HG02885 (cell line): ENCODE results near the gene ANKMY1.
A peak's percentile ranks its signal among the peaks of the same experiment; 100 is the strongest.
"Not testable (repeated sequence)": the region's sequence is repeated elsewhere in the genome, so short reads cannot be mapped to it uniquely, and the experiment has no call there.

Experiments
- ATAC-seq: cut with Tn5 transposase; IDR thresholded peaks from one replicate; pipeline ENCODE4 v1.9.1; 2021; ENCODE audit warnings: mild to moderate bottlenecking; ENCODE audit not compliant: unreplicated experiment, poor library complexity

ANKMY1 gene

DNA sequence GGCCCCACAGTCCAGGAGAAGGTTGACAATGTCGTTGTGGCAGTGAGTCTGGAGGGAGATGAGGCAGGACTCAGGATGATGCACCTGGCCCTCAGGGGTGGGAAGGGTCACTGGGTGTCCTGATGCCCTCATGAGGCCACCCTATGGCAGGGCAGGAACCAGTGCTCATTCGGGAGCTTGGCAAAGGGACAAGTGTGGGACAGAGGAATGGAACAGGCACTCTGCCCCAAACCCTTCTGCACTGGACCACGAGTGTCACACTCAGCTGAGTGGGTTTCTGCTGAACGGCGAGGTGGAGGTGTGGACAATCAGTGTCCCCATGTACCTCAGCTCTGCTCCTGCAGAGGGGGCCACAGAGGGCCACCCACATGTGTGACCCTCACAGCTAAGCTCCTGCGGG lies 32.0 kb downstream of the ANKMY1 start:
- ATAC-seq, result no peak

GRCh38 chr2:240524963-240525718 lies 32.6 kb downstream of the ANKMY1 start:
- no peak for ATAC-seq

DNA sequence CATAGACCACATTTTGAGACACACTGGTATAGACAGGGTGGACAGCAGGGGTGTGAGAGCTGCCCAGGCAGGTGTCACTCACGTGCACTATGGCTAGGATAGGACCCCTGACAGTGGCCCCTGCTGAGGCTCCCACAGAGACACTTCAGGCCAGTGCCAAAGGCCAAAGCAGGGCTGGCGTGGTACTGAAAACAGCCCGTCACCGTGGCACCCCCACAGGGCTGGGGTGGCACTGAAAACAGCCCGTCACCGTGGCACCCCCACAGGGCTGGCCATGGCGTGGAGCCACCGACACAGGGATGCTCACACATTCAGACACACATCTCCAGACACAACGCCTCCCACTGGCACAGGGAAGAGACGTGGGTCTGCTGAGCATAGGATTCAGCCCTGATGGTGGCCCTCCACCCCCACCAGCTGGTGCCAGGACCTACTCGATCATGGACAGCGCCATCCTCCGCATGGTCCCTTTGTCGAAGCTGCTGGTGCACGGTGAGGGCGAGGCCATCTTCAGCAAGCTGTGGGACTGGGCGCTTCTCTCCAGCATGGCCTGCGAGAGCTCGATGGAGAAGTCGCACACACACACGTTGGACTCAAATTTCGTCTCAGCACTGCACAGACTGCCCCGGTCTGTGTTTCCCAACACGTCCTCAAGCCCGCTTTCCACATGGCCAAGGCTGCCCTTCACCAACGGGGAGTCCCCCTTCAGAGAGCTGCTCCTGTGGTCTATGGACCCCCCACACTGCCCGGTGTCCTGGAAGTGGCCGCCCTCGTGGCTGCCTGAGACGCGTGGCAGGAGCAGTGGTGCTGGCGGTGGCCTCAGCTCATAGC lies 34.1 kb downstream of the ANKMY1 start:
- ATAC-seq, result no peak

DNA sequence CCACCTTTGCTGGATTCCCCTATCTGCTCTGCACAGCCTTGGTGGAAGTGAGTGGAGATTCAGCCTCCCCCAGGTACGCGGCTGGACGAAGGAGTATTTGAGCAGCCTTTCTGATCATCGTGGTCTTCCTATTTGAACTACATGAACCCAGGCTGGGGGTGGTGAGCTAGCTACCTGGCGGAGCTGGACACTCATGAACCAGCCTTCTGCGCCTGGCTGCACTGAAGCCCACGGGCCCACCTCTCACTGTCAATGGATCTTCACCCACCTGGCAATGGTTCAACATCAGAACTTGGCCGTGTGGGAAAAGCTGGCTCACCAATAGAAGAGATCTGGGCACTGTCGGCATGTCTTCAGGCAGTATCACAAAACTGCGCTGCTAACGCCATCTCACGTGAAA lies 35.4 kb downstream of the ANKMY1 start:
- no peak for ATAC-seq

DNA sequence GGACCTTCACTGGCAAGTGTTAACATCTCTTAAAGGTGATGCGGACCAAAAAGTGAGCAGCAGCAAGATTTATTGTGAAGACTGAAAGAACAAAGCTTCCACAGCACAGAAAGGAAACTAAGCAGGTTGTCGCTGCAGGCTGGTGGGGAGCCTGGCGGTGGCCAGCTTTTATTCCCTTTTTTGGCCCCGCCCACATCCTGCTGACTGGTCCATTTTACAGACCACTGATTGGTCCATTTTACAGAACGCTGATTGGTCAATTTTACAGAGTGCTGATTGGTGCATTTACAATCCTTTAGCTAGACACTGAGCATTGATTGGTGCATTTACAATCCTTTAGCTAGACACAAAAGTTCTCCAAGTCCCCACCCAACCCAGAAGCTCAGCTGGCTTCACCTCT lies 35.9 kb downstream of the ANKMY1 start:
- not testable (repeated sequence) for ATAC-seq

DNA sequence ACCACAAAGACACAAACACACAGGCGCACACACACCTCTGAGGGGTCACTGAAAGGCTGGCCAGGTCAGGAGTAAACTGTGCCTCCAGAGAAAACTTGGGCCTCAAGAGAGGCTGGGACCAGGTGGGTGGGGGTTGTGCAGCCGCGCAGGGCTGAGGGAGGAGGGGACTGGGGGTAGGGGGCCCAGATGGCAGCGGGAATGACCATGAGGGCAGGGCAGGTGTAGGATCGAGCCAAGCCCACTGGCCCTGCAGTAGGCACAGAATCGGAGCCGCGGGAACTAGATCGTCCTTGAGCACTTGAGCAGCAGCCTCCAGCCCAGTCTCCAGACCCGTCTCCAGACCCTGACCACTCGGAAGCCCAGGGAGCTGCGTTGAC lies 36.8 kb downstream of the ANKMY1 start:
- ATAC-seq, result no peak

DNA sequence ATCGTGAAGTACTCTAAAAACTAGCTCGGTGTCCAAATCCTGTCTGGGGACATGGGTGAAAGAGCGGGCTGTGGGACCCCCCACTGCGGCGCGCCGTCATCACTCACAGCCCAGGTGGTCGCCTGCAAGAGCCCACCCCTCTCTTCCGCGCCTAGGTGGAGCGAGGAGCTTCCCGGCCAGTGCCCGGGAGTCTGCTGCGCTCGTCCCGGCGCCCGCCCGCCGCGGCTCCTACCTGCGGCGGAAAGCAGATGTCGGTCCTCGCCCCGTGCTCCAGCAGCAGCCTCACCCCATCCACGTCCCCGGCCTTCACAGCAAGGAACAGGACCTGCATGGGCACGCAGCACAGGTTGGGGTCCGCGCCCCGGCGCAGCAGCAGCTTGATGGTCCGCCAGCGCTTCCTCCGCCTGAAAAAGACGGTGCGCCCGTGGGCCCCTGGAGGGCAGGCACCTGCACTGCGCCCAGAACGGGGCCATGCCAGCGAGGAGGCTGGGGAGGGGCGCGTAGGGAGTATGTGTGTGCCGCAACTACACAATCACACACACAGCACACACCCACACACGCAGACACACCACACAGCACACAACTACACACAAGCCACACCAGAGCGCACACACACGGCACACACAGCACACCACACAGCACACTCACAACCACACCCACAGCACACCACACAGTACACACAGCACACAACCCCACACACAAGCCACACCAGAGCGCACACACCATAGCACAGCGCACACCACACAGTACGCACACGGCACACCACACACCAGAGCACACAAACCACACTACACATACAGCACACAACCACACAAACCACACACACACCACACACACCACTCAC lies 37.4 kb downstream of the ANKMY1 start:
- ATAC-seq, result no peak

DNA sequence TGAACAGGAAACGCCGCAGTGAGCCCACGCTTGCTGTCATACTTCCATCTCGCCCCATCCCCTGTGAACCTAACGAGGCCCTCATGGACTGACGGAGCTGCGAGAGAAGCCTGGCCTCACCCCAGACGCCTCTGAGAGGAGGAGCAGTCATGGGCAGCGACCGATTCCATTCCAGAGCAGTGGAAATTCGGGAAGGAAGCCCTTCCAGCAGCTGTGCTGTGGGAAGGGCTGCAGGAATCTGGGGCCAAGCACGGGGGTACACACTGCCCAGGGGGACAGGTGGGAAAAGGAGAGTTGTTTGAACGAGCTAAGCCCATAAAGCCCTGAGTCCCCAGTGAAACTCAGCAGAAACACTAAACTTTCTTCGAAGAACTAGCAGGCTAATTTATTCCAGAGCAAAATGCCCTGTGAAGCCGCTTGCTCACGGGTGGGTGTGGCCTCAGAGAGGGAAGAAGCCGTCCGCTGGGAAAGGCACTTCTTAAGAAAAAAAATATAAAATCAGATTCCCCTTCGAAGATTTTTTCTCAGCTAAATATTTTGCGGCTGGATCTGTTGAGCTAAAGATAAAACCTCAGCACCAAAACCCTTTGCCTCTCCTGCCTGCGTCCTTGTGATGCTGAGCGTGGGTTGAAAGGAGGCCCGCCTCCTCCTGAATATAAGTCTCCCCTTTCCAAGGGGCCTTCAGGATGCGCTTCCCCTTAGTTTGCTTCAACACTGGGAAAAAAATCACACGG lies 38.2 kb downstream of the ANKMY1 start:
- no peak for ATAC-seq

DNA sequence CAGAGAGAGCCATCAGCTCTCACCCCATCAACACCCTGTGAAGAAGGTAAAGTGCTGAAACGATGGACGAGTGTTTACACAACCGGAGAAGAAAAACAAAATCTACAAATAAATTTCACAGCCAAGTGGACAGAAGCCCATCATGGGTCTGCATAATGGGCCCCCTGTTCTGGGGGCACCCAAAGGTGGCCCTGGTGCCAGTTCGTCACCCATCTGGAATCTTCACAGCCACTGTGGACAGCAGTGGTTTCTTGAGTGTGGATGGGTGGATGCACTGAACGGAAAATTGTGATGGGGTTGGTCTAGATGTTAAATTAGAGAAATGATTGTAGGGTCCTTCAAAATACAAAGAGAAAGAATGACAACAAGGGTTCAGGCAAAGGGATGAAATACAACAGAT lies 38.8 kb downstream of the ANKMY1 start:
- no peak for ATAC-seq

DNA sequence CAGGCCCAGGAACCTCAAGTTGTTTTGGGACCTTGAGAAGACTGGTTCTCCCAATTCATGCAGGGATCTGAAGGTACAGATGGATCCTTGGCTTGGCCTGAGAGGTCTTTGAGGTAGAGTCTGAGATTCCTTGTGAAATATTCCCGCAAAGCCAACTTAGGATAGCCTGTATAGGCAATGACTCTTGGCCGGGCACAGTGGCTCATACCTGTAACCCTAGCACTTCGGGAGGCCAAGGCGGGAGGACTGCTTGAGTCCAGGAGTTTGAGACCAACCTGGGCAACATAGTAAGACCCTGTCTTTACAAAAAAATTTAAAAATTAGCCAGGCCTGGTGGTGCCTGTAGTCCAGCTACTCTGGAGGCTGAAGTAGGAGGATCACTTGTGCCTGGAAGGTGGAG lies 40.4 kb downstream of the ANKMY1 start:
- no peak for ATAC-seq

DNA sequence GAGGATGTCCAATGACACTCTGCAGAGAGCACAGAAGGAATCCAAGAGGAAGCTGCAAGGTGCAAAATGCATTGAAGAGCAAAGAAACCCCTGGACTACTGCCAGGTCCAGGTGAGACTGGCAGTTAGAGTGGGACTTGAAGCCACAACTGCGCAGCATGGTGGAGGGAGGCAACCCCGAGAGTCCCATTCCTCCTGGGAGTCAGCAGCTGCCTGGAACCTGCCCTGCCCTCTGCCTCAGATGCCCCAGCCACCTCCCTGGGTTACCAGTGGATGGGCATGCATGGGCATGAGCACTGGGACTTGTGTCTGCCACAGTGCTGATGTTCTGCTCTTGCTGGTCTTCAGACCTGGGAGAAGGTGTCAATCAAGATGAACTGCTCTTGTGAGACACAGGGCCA lies 43.2 kb downstream of the ANKMY1 start:
- ATAC-seq, result no peak

GRCh38 chr2:240513549-240514287 lies 44.1 kb downstream of the ANKMY1 start:
- ATAC-seq, result peak; percentile 93

GRCh38 chr2:240512666-240513535 lies 44.9 kb downstream of the ANKMY1 start:
- no peak for ATAC-seq

DNA sequence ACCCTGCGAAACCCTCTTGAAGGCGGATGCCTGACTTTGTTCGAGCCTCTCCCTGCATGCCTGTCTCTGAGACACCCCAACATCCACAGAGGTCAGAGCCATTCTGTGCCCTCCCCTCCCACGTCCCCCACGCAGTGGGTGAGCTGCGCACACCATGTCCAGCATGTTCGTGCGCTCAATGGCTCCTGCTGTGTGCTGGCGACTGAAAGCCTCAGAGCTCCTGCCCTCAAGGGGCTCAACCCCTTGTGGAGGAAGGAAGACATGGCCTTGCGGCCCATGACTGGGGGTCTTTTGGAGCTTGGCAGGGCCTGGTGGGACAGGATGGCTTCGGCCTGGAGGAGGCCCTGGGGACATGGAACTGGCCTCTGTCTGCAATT lies 45.7 kb downstream of the ANKMY1 start:
- no peak for ATAC-seq

DNA sequence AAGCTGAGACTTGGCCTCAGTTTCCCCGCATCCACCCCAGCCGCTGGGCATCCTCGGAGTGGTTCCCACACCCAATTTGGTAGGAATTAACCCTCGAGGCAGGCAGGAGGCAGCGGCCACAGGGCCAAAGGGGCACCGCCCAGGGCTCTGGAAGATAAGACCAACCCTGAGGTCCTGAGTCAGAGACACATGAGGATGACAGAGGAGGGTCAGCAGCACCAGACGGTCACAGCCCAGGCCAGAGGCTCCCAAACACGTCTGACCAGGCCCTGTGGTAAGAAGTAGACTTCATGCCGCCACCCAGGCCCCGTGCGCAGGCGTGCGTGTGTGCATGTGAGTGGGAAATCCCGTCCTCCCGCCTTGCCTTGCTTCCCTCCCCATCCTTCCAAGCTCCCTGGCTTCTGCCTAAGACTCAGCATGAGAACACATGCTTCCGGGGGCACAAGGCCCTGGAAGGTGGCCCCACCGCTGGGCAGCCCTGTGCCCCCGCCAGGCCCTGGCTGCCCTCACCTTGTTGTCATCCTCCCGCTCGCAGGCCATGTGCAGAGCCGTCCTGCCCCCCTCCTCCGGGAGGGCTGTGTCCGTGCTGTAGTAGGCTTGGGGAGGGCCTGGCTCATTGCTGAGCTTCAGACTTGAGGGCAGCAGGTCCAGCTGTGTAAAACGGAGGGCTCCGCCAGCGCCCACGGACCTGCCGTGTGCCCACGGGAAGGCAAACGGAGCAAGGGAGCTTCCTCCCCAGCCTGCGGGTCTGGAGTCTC lies 46.3 kb downstream of the ANKMY1 start:
- no peak for ATAC-seq

DNA sequence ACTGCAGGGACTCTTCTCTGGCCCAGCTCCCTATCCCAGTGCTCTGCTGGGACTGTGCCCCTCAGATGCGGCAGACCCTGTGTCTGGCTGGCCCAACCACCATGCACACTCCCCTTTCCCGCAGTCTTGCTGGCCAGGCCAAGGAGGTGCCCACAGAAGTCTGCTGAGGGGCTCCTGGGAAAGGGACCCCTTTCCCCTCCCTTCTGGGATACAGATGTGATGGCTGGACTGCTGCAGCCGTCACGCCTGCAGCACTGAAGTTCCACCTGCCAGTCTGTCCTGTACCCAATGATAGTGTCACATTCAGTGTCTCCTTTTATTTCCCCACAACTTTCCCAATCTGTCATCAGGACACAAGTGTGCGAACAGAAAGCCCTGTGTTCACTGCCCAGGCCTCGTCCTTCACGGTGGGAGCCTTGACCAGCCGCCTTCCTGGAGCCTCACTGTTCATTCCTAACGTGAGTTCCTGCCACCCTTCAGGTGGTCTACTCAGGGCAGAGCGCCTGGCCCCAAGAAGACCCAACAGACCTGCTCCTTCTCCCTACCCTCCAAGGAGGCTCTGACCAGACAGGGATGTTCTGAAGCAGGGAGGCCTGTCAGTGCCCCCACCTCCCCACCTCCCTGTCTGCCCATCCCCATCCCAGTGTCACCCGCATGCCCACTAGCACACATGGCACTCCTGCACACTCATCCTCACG lies 47.1 kb downstream of the ANKMY1 start:
- no peak for ATAC-seq
